Measurements from ENCODE around the gene NRXN2.

Gene NRXN2

GRCh38 chr11:64581057-64581523 lies 141.9 kb downstream of the NRXN2 start:
- H3K9me3 Mint-ChIP-seq, result peaks cover 0 to 3% of the 10 kb centered on the region in 2 donors
- H3K27ac Mint-ChIP-seq, result no peak overlapping the region
- no peaks in the 10 kb centered on the region for H3K36me3 Mint-ChIP-seq
- H3K4me1 Mint-ChIP-seq, result peaks cover 6 to 11% of the 10 kb centered on the region in 2 donors
- no peaks in the 10 kb centered on the region for H3K27me3 Mint-ChIP-seq
- H3K4me3 Mint-ChIP-seq, result no peak overlapping the region
- no peak for DNase-seq
- no peak for ATAC-seq (replicated peaks)

- H3K27ac Mint-ChIP-seq, result no peak overlapping the region
- H3K4me3 Mint-ChIP-seq, result no peak overlapping the region
- ATAC-seq (replicated peaks) (no peak), DNase-seq (no peak)
- H3K27me3 Mint-ChIP-seq, result no peaks in the 10 kb centered on the region
- H3K36me3 Mint-ChIP-seq, result no peaks in the 10 kb centered on the region
- H3K9me3 Mint-ChIP-seq, result peaks cover 0 to 3% of the 10 kb centered on the region in 2 donors
- H3K4me1 Mint-ChIP-seq, result peaks cover 4 to 9% of the 10 kb centered on the region in 2 donors
Observed at GRCh38 chr11:64580412-64580811, 142.6 kb downstream of the NRXN2 start.

GRCh38 chr11:64577202-64577601 lies 145.8 kb downstream of the NRXN2 start:
- peaks cover 4 to 9% of the 10 kb centered on the region in 2 donors for H3K4me1 Mint-ChIP-seq
- peaks cover 0 to 3% of the 10 kb centered on the region in 2 donors for H3K9me3 Mint-ChIP-seq
- DNase-seq, result no peak
- no peaks in the 10 kb centered on the region for H3K36me3 Mint-ChIP-seq
- H3K4me3 Mint-ChIP-seq, result no peak overlapping the region
- H3K27me3 Mint-ChIP-seq, result no peaks in the 10 kb centered on the region
- ATAC-seq (replicated peaks), result no peak
- no peak overlapping the region for H3K27ac Mint-ChIP-seq

GRCh38 chr11:64572143-64572542 lies 150.9 kb downstream of the NRXN2 start:
- Mint-ChIP-seq H3K36me3 (no peaks in the 10 kb centered on the region), H3K27ac (no peak overlapping the region), H3K4me3 (no peak overlapping the region), H3K4me1 (peaks cover 0 to 2% of the 10 kb centered on the region in 2 donors), H3K27me3 (no peaks in the 10 kb centered on the region), H3K9me3 (peaks cover 0 to 1% of the 10 kb centered on the region in 2 donors)
- DNase-seq (no peak), ATAC-seq (replicated peaks) (no peak)

GRCh38 chr11:64571410-64572091 lies 151.4 kb downstream of the NRXN2 start:
- no peak for DNase-seq
- no peak overlapping the region for H3K27ac Mint-ChIP-seq
- ATAC-seq (replicated peaks), result no peak
- no peaks in the 10 kb centered on the region for H3K27me3 Mint-ChIP-seq
- H3K9me3 Mint-ChIP-seq, result no peaks in the 10 kb centered on the region
- peaks cover 2 to 3% of the 10 kb centered on the region in 2 donors for H3K4me1 Mint-ChIP-seq
- H3K36me3 Mint-ChIP-seq, result no peaks in the 10 kb centered on the region
- no peak overlapping the region for H3K4me3 Mint-ChIP-seq

GRCh38 chr11:64571050-64571409 lies 152.0 kb downstream of the NRXN2 start:
- no peaks in the 10 kb centered on the region for H3K36me3 Mint-ChIP-seq
- no peak overlapping the region for H3K4me3 Mint-ChIP-seq
- H3K4me1 Mint-ChIP-seq, result peaks cover 4 to 5% of the 10 kb centered on the region in 2 donors
- H3K9me3 Mint-ChIP-seq, result no peaks in the 10 kb centered on the region
- H3K27me3 Mint-ChIP-seq, result no peaks in the 10 kb centered on the region
- H3K27ac Mint-ChIP-seq, result no peak overlapping the region
- no peak for ATAC-seq (replicated peaks)
- DNase-seq, result no peak

GRCh38 chr11:64570341-64570740 lies 152.7 kb downstream of the NRXN2 start:
- no peak for ATAC-seq (replicated peaks)
- H3K4me3 Mint-ChIP-seq, result no peak overlapping the region
- H3K9me3 Mint-ChIP-seq, result no peaks in the 10 kb centered on the region

GRCh38 chr11:64569300-64569970 lies 153.6 kb downstream of the NRXN2 start:
- no peak overlapping the region for H3K27ac Mint-ChIP-seq
- no peak overlapping the region for H3K4me3 Mint-ChIP-seq
- DNase-seq, result no peak
- H3K4me1 Mint-ChIP-seq, result peaks cover 4 to 5% of the 10 kb centered on the region in 2 donors
- peaks cover 3 to 4% of the 10 kb centered on the region in 2 donors for H3K27me3 Mint-ChIP-seq
- no peak for ATAC-seq (replicated peaks)
- H3K9me3 Mint-ChIP-seq, result no peaks in the 10 kb centered on the region
- no peaks in the 10 kb centered on the region for H3K36me3 Mint-ChIP-seq

More at GRCh38 chr11:64570341-64570740, 152.7 kb downstream of the NRXN2 start:
- Mint-ChIP-seq H3K27ac (no peak overlapping the region), H3K36me3 (no peaks in the 10 kb centered on the region), H3K27me3 (no peaks in the 10 kb centered on the region), H3K4me1 (peaks cover 4 to 5% of the 10 kb centered on the region in 2 donors)
- no peak for DNase-seq

- Mint-ChIP-seq H3K4me1 (peaks cover 4 to 5% of the 10 kb centered on the region in 2 donors), H3K9me3 (no peaks in the 10 kb centered on the region), H3K36me3 (no peaks in the 10 kb centered on the region), H3K27ac (no peak overlapping the region), H3K27me3 (peaks cover 4 to 6% of the 10 kb centered on the region in 2 donors), H3K4me3 (no peak overlapping the region)
- DNase-seq (no peak), ATAC-seq (replicated peaks) (no peak)
Observed at GRCh38 chr11:64568584-64569140, 154.3 kb downstream of the NRXN2 start.

- no peaks in the 10 kb centered on the region for H3K9me3 Mint-ChIP-seq
- H3K4me3 Mint-ChIP-seq, result no peak overlapping the region
- H3K36me3 Mint-ChIP-seq, result no peaks in the 10 kb centered on the region
- peaks cover 4 to 6% of the 10 kb centered on the region in 2 donors for H3K27me3 Mint-ChIP-seq
- H3K4me1 Mint-ChIP-seq, result peaks cover 4 to 5% of the 10 kb centered on the region in 2 donors
- DNase-seq, result no peak
- ATAC-seq (replicated peaks), result no peak
- no peak overlapping the region for H3K27ac Mint-ChIP-seq
Observed at GRCh38 chr11:64568041-64568571, 154.9 kb downstream of the NRXN2 start.

- Mint-ChIP-seq H3K27me3 (peaks cover 4 to 6% of the 10 kb centered on the region in 2 donors), H3K4me1 (peaks cover 4 to 5% of the 10 kb centered on the region in 2 donors), H3K36me3 (no peaks in the 10 kb centered on the region), H3K4me3 (no peak overlapping the region), H3K9me3 (no peaks in the 10 kb centered on the region), H3K27ac (no peak overlapping the region)
- ATAC-seq (replicated peaks) (no peak), DNase-seq (no peak)
Observed at GRCh38 chr11:64566915-64567891, 155.8 kb downstream of the NRXN2 start.

- no peaks in the 10 kb centered on the region for H3K36me3 Mint-ChIP-seq
- ATAC-seq (replicated peaks) (peak in 1 of 2 donors; percentile 43), DNase-seq (no peak)
- H3K4me1 Mint-ChIP-seq, result peaks cover 4 to 5% of the 10 kb centered on the region in 2 donors
- no peak overlapping the region for H3K27ac Mint-ChIP-seq
- H3K9me3 Mint-ChIP-seq, result no peaks in the 10 kb centered on the region
- no peak overlapping the region for H3K4me3 Mint-ChIP-seq
- peaks cover 4 to 6% of the 10 kb centered on the region in 2 donors for H3K27me3 Mint-ChIP-seq
Observed at GRCh38 chr11:64566042-64566914, 156.7 kb downstream of the NRXN2 start.

Measured in stimulated activated naive B cell treated with anti-CD40 and anti-IgM and Interleukin-4, amounts not matched to agents 10 μg/mL and 1 μg/mL and 100 μg/mL, for 72 hours (primary cell).